T-cell (primary cell): ENCODE measurements around the gene UBL5. TPM values are rescaled to one million over a fixed set of nuclear protein-coding genes. Genes with fewer than 3 reads are reported as not detected.
"Not testable (repeated sequence)": the region's sequence is repeated elsewhere in the genome, so short reads cannot be mapped to it uniquely, and the experiment has no call there.

Experiments used
- ATAC-seq, 4 experiments: fragments of 200-7000 bp in 3 of 4; fragments of 150-1000 bp in 1 of 4; cut with Tn5 transposase; replicated peaks in 1 of 4; 1 replicate in 3 of 4; 2 replicates in 1 of 4; pipeline ENCODE4 v1.10.0; 2021; ENCODE audit warnings: moderate library complexity in 3 of 4, mild to moderate bottlenecking in 2 of 4, moderate number of reproducible peaks in 1 of 4
- CTCF ChIA-PET, 2 donors: fragments of 300-600 bp; sonication (Branson Sonifier 250); formaldehyde crosslinking; loops; one replicate each; lab custom pipeline; 2022; ENCODE audit warnings: antibody characterized with exemption in 2 of 2; lab: Charles Lee
- POLR2A ChIA-PET, 2 donors: fragments of 300-600 bp; sonication (Branson Sonifier 250); formaldehyde crosslinking; loops; one replicate each; lab custom pipeline; 2022; ENCODE audit warnings: antibody characterized with exemption in 2 of 2; lab: Charles Lee
- DNase-seq, 35 experiments: peaks; one replicate each; pipeline versions ENCODE4 v3.0.0 to v3.0.0-alpha.2; 2013 to 2023
- H3K27ac ChIP-seq: one replicate; pipeline ENCODE4 v1.5.1; 2013; ENCODE audit warnings: low read length
- H3K27me3 ChIP-seq, 2 experiments: replicated peaks in 1 of 2; 1 replicate in 1 of 2; 2 replicates in 1 of 2; pipeline versions ENCODE4 v1.6.1 to v1.7.0; 2013; ENCODE audit warnings: low read length in 1 of 2, mixed read lengths in 1 of 2; ENCODE audit not compliant: control insufficient read depth in 2 of 2, insufficient read depth in 2 of 2; ENCODE audit errors: extremely low read depth in 1 of 2
- H3K36me3 ChIP-seq, 2 donors: 1 replicate in 1 of 2; 2 replicates in 1 of 2; pipeline versions ENCODE4 v1.6.1 to v1.7.0; 2013; ENCODE audit warnings: low read length in 1 of 2; ENCODE audit not compliant: control insufficient read depth in 2 of 2, insufficient read depth in 1 of 2; ENCODE audit errors: extremely low read depth in 1 of 2
- H3K4me1 ChIP-seq, 2 experiments: 1 replicate in 1 of 2; 2 replicates in 1 of 2; pipeline versions ENCODE4 v1.6.1 to v1.7.0; 2013; ENCODE audit warnings: low read length in 2 of 2, mixed read lengths in 1 of 2; ENCODE audit not compliant: insufficient read depth in 2 of 2, control insufficient read depth in 1 of 2; ENCODE audit errors: extremely low read depth in 1 of 2
- H3K4me3 ChIP-seq, 2 donors: 1 replicate in 1 of 2; 2 replicates in 1 of 2; pipeline versions ENCODE4 v1.5.1 to v1.7.0; 2013; ENCODE audit warnings: mild to moderate bottlenecking in 2 of 2, low read length in 1 of 2, moderate library complexity in 1 of 2; ENCODE audit not compliant: control insufficient read depth in 1 of 2; ENCODE audit errors: extremely low read depth in 1 of 2
- H3K9me3 ChIP-seq: 2 replicates; pipeline ENCODE4 v1.7.0; 2013
- H3K27ac Mint-ChIP-seq, 2 donors: one replicate each; pipeline ENCODE4 v1.8.0; 2020 to 2021; ENCODE audit warnings: mild to moderate bottlenecking in 2 of 2, mixed read lengths in 2 of 2
- H3K27me3 Mint-ChIP-seq, 2 donors: one replicate each; pipeline ENCODE4 v1.8.0; 2021 to 2022; ENCODE audit warnings: mixed read lengths in 2 of 2
- H3K36me3 Mint-ChIP-seq: one replicate; pipeline ENCODE4 v1.8.0; 2021; ENCODE audit warnings: mixed read lengths
- H3K4me1 Mint-ChIP-seq, 3 donors: one replicate each; pipeline ENCODE4 v1.8.0; 2020 to 2022; ENCODE audit warnings: mixed read lengths in 3 of 3, mild to moderate bottlenecking in 1 of 3
- H3K4me3 Mint-ChIP-seq, 3 donors: one replicate each; pipeline ENCODE4 v1.8.0; 2020 to 2022; ENCODE audit warnings: mild to moderate bottlenecking in 3 of 3, mixed read lengths in 3 of 3, moderate library complexity in 3 of 3
- H3K9me3 Mint-ChIP-seq, 3 donors: one replicate each; pipeline ENCODE4 v1.8.0; 2020 to 2022; ENCODE audit warnings: mixed read lengths in 3 of 3
- WGBS: methylation state at CpG from one replicate; pipeline ENCODE4 v1.1.5; 2013; ENCODE audit warnings: missing lambda C conversion rate; ENCODE audit not compliant: insufficient coverage; 5-methylcytosine and 5-hydroxymethylcytosine counted together
- total RNA-seq, 35 experiments: library from RNA in 6 of 35; stranded (reverse) in 6 of 35; fragments of 120-200 nt in 1 of 35; gene quantifications; one replicate each; pipeline versions ENCODE4 v1.2.1 to v1.2.4 and lab custom pipeline; 2013 to 2026

The UBL5 gene
- total RNA-seq, 5 donors from 2014 or later (not counting 1 experiment from before 2014, with no cell fraction given) = 205 to 228 (median 215) TPM

DNA sequence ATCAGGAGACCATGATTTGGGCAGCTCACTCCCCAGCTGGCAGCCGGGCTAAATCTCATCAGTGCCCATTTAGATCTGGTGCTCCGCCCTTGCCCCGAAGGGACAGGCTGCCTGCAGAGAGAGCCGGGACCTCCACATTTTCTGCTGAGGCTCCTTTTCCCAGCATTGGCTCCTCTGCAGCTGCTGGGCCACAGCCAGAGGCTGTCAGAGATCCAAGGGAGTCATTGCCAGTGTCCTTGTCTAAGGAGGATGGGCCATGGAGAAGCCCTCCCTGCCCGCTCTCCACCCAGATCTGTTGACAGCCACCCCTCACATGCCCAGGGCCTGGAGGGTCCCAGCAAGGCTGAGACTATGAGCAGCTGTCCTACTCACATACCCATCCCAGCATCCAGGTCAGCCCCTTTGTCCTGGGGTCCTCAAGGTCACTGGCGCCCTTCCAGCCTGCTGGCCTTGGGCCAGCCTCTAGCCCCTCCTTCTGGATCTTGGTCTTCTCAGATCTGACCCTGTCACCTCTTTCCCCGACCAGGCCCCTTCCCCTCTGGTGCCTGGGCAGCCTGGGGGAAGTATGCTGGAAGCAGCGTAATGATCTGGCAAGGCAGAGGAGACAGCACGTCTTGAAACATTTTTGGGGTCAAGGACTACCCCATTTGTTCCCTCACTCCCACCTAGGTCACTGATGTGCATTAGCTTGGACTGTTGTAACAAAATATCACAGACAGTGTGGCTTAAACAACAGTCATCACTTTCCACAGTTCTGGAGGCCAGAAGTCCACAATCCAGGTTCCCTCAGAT, 15.3 kb downstream of the UBL5 start:
- no peak for DNase-seq
- no peak for ATAC-seq
- 98% methylated on average over 6 of the region's 9 CpGs for WGBS
- Histone ChIP-seq H3K4me1 (peaks cover 0 to 26% of the 10 kb centered on the region in 2 experiments), H3K36me3 (peaks cover 47 to 84% of the 10 kb centered on the region in 2 donors), H3K9me3 (no peaks in the 10 kb centered on the region), H3K27me3 (peaks cover 0 to 4% of the 10 kb centered on the region in 2 experiments), H3K4me3 (no peak overlapping the region), H3K27ac (no peak overlapping the region)
- no peak overlapping the region for H3K4me3 Mint-ChIP-seq
- no peaks in the 10 kb centered on the region for H3K27me3 Mint-ChIP-seq
- H3K4me1 Mint-ChIP-seq = peaks cover 25 to 40% (median 36%) of the 10 kb centered on the region in 3 donors
- CTCF ChIA-PET = no interaction called here
- no peaks in the 10 kb centered on the region for H3K9me3 Mint-ChIP-seq
- POLR2A ChIA-PET = no interaction called here
- peaks cover 52% of the 10 kb centered on the region for H3K36me3 Mint-ChIP-seq
- H3K27ac Mint-ChIP-seq = no peak overlapping the region

DNA sequence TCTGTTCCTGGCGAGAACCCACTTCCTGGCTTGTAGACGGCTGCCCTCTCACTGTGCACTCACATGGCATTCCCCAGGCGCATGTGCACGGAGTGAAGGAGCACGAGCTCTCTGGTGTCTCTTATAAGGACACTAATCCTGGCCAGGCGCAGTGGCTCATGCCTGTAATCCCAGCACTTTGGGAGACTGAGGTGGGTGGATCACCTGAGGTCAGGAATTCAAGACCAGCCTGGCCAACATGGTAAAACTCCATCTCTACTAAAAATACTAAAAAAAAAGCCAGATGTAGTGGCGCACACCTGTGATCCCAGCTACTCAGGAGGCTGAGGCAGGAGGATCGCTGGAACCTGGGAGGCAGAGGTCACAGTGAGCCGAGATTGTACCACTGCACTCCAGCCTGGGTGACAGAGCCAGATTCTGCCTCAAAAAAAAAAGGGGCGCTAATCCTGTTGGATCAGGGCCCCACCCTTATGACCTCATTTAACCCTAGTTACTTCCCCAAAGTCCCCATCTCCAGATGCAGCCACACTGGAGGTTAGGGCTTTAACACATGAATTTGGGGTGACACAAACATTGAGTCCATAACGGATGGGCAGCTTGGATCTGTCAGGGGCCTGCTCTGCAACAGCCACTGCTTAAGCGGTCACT, 16.0 kb downstream of the UBL5 start:
- H3K27ac ChIP-seq, H3K9me3 Mint-ChIP-seq, H3K27me3 ChIP-seq, H3K27me3 Mint-ChIP-seq, ATAC-seq, H3K4me3 Mint-ChIP-seq, H3K4me3 ChIP-seq, POLR2A ChIA-PET, H3K9me3 ChIP-seq, DNase-seq, H3K27ac Mint-ChIP-seq: not testable (repeated sequence)
- CTCF ChIA-PET = interaction anchor here in 1 of 2 donors (0.5 kb wide), 1 partner anchor 71 kb away, joined by 8 read pairs; no protein-coding TSS in a partner anchor
- Mint-ChIP-seq H3K36me3 (peaks cover 51% of the 10 kb centered on the region), H3K4me1 (peaks cover 23 to 40% (median 38%) of the 10 kb centered on the region in 3 donors)
- Histone ChIP-seq H3K36me3 (peaks cover 52 to 82% of the 10 kb centered on the region in 2 donors), H3K4me1 (peaks cover 0 to 25% of the 10 kb centered on the region in 2 experiments)
- 89% methylated on average over 11 of the region's 12 CpGs for WGBS

DNA sequence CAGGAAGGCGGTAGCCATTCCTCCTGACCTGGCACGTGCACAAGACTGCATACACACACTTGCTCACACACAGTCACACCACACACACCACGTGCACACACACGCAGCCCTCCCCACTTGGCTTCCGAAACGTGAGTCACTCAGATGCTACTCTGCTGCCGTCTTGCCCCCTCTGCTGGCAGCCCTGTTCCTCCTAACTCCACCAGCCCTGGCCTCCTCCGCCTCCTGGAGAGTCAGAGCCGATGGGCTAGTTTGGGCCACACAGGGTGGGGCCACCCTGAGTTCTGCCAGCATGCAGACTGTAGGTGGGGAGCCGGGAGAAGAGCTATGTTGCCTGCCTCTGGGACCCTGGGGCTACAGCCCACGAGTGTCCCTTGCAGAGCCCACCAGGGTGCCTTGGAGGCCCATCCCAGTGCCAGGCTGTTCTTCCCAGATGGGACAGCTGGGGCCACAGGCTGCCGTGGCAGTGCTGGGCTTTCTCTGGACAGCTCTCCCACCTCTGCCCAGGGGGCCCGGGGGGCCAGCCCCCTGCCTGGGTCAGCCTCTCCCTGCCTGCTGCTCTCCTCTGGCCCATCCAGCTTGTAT, 19.5 kb downstream of the UBL5 start:
- H3K36me3 ChIP-seq = peaks cover 36 to 60% of the 10 kb centered on the region in 2 donors
- no peaks in the 10 kb centered on the region for H3K9me3 Mint-ChIP-seq
- no peak overlapping the region for H3K4me3 ChIP-seq
- peak overlapping the region; percentile 27 to 66 for H3K27ac Mint-ChIP-seq
- ChIA-PET POLR2A (no interaction called here), CTCF (interaction anchor here in 1 of 2 donors (1.1 kb wide), 1 partner anchor 11 kb away, joined by 3 read pairs; no protein-coding TSS in a partner anchor)
- peak; percentile 54 to 65 (median 61) for ATAC-seq
- H3K27ac ChIP-seq = no peak overlapping the region
- peaks cover 0 to 4% of the 10 kb centered on the region in 2 experiments for H3K27me3 ChIP-seq
- H3K4me1 Mint-ChIP-seq = peaks cover 19 to 43% (median 31%) of the 10 kb centered on the region in 3 donors
- H3K27me3 Mint-ChIP-seq = no peaks in the 10 kb centered on the region
- 72% methylated on average over 11 of the region's 13 CpGs for WGBS
- H3K36me3 Mint-ChIP-seq = peaks cover 34% of the 10 kb centered on the region
- H3K4me3 Mint-ChIP-seq = no peak overlapping the region
- peak in 6 of 35 experiments; percentile 17 to 41 (median 40) for DNase-seq
- H3K9me3 ChIP-seq = no peaks in the 10 kb centered on the region
- H3K4me1 ChIP-seq = peaks cover 2 to 25% of the 10 kb centered on the region in 2 experiments

DNA sequence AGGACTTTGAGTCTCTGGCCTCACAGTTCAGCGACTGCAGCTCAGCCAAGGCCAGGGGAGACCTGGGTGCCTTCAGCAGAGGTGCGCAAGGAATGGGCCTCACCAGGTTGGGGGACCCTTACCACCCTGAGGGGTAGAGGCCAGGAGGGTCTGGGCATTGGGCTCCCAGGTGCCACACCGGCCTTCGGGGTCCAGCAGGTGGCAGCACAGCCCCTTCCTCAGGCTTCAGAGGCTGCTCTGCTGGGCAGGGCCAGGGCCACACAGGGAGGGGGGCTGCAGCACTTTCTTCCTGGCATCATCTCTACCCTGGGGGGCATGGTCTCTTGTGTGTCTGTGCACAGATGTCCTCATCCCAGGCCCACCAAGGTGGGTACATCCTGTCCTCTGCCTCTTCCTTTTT, 20.3 kb downstream of the UBL5 start:
- Histone ChIP-seq H3K27ac (no peak overlapping the region), H3K4me1 (peaks cover 2 to 28% of the 10 kb centered on the region in 2 experiments), H3K4me3 (no peak overlapping the region), H3K27me3 (peaks cover 0 to under 1% of the 10 kb centered on the region in 2 experiments), H3K9me3 (no peaks in the 10 kb centered on the region), H3K36me3 (peaks cover 27 to 51% of the 10 kb centered on the region in 2 donors)
- H3K9me3 Mint-ChIP-seq = no peaks in the 10 kb centered on the region
- peaks cover 30% of the 10 kb centered on the region for H3K36me3 Mint-ChIP-seq
- DNase-seq (peak in 22 of 35 experiments; percentile 17 to 65 (median 36)), ATAC-seq (peak in 3 of 4 experiments; percentile 47 to 81 (median 60))
- H3K27me3 Mint-ChIP-seq = no peaks in the 10 kb centered on the region
- no peak overlapping the region for H3K4me3 Mint-ChIP-seq
- POLR2A ChIA-PET = no interaction called here
- peak overlapping the region; percentile 15 to 34 for H3K27ac Mint-ChIP-seq
- peaks cover 25 to 52% (median 35%) of the 10 kb centered on the region in 3 donors for H3K4me1 Mint-ChIP-seq
- CTCF ChIA-PET = interaction anchor here in 1 of 2 donors (1.1 kb wide), 1 partner anchor 10 kb away, joined by 3 read pairs; no protein-coding TSS in a partner anchor
- WGBS = 94% methylated on average over 4 of the region's 4 CpGs

DNA sequence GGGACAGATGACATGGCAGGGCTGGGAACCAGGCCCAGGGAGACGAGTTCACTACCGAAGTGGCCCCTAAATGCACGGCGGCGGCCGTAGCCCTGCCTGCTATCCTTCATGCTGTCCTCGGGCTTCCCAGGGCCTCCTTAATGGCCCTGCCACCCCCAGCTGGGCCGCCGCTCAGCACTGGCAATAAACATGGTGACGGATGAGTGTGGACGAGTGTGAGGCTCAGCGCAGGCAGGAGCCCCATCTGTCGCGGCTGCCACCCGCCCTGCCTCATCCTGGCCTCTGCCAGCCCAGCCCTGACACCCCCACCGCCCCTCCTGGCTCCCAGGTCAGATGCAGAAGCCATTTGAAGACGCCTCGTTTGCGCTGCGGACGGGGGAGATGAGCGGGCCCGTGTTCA, 21.0 kb downstream of the UBL5 start:
- Mint-ChIP-seq H3K4me3 (no peak overlapping the region), H3K27me3 (no peaks in the 10 kb centered on the region), H3K9me3 (no peaks in the 10 kb centered on the region), H3K36me3 (peaks cover 24% of the 10 kb centered on the region), H3K27ac (no peak overlapping the region), H3K4me1 (peaks cover 31 to 59% (median 37%) of the 10 kb centered on the region in 3 donors)
- peaks cover 20 to 47% of the 10 kb centered on the region in 2 donors for H3K36me3 ChIP-seq
- no peak overlapping the region for H3K4me3 ChIP-seq
- H3K4me1 ChIP-seq = peaks cover 2 to 28% of the 10 kb centered on the region in 2 experiments
- no peaks in the 10 kb centered on the region for H3K9me3 ChIP-seq
- POLR2A ChIA-PET = no interaction called here
- no peaks in the 10 kb centered on the region for H3K27me3 ChIP-seq
- DNase-seq (no peak), ATAC-seq (no peak)
- WGBS = 95% methylated on average over 21 of the region's 23 CpGs
- H3K27ac ChIP-seq = no peak overlapping the region
- CTCF ChIA-PET = no interaction called here

DNA sequence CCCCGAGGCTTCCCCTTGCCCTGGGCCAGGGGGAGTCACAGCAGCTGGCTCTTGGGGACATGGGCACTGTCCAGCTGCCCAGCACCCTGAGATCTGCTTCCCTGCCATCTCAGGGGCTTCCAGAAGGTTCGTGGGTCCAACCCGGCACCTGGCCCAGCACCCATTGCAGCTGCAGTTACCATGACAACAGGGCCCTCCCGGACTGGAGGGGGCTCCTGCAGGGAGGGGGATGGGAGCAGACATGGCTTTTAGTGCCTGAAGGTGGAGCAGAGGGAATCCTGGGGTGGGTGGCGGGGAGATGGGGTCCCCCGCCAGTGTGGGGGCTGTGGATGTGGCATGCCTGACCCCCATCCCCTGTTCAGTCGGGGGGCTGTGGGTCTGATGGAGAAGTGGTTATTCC, 22.1 kb downstream of the UBL5 start:
- CTCF ChIA-PET = no interaction called here
- Mint-ChIP-seq H3K4me3 (no peak overlapping the region), H3K27ac (no peak overlapping the region), H3K9me3 (no peaks in the 10 kb centered on the region), H3K36me3 (peaks cover 24% of the 10 kb centered on the region), H3K4me1 (peaks cover 38 to 66% (median 44%) of the 10 kb centered on the region in 3 donors), H3K27me3 (no peaks in the 10 kb centered on the region)
- Histone ChIP-seq H3K4me1 (peaks cover 4 to 38% of the 10 kb centered on the region in 2 experiments), H3K4me3 (no peak overlapping the region), H3K27ac (no peak overlapping the region), H3K36me3 (peaks cover 20 to 41% of the 10 kb centered on the region in 2 donors), H3K27me3 (no peaks in the 10 kb centered on the region), H3K9me3 (no peaks in the 10 kb centered on the region)
- DNase-seq (no peak), ATAC-seq (no peak)
- WGBS = 73% methylated on average over 6 of the region's 7 CpGs
- POLR2A ChIA-PET = no interaction called here
